GM12864 (cell line): ENCODE results near the gene IGSF9.

Source experiments
- DNase-seq: peaks from one replicate; pipeline ENCODE4 v3.0.0-alpha.2; 2011; ENCODE audit warnings: low read depth
- H3K4me3 ChIP-seq: 2 replicates; pipeline ENCODE4 v1.5.1; 2011; ENCODE audit warnings: mild to moderate bottlenecking, low read depth, low read length, control low read depth
- CTCF ChIP-seq: IDR thresholded peaks from 2 replicates; pipeline ENCODE4 v1.5.1; 2011; ENCODE audit warnings: low read depth, mild to moderate bottlenecking, moderate library complexity, low read length, control low read depth, inconsistent platforms; ENCODE audit errors: missing control alignments

Gene IGSF9

GRCh38 chr1:159938211-159938852 lies 7.1 kb downstream of the IGSF9 start:
- TF ChIP-seq CTCF: no peak
- no peak overlapping the region for H3K4me3 ChIP-seq
- no peak for DNase-seq

GRCh38 chr1:159937054-159937750 lies 8.2 kb downstream of the IGSF9 start:
- no peak for DNase-seq
- no peak for TF ChIP-seq CTCF
- H3K4me3 ChIP-seq: no peak overlapping the region

GRCh38 chr1:159936273-159936904 lies 9.0 kb downstream of the IGSF9 start:
- peak; percentile 99 for TF ChIP-seq CTCF
- no peak overlapping the region for H3K4me3 ChIP-seq
- DNase-seq: no peak

GRCh38 chr1:159935719-159936272 lies 9.6 kb downstream of the IGSF9 start:
- no peak overlapping the region for H3K4me3 ChIP-seq
- DNase-seq: no peak
- no peak for TF ChIP-seq CTCF

GRCh38 chr1:159935305-159935704 lies 10.1 kb downstream of the IGSF9 start:
- TF ChIP-seq CTCF: no peak
- DNase-seq: no peak

GRCh38 chr1:159934136-159935039 lies 11.0 kb downstream of the IGSF9 start:
- no peak overlapping the region for H3K4me3 ChIP-seq
- TF ChIP-seq CTCF: no peak
- DNase-seq: no peak

More at GRCh38 chr1:159935305-159935704, 10.1 kb downstream of the IGSF9 start:
- no peak overlapping the region for H3K4me3 ChIP-seq
